Measurements from ENCODE around the gene HMCN2. TPM values are rescaled to one million over a fixed set of nuclear protein-coding genes. Genes with fewer than 3 reads are reported as not detected.

The HMCN2 gene
- total and polyA plus RNA-seq, 2 donors (not counting 3 experiments of a cell fraction or from before 2014, with no cell fraction given), result 0.04 to 0.24 TPM

GRCh38 chr9:130311408-130312140 lies 46.0 kb downstream of the HMCN2 start:
- H3K4me3 ChIP-seq (replicated peaks in 1 of 3; ENCODE audit: insufficient read depth in 1 of 3, low read depth in 1 of 3, low read length in 3 of 3), result no peak overlapping the region
- CTCF ChIA-PET, result interaction anchor here (1.1 to 1.8 kb wide), 3 partner anchors 9 to 47 kb away, joined by 3 to 5 read pairs (median 3); no protein-coding TSS in a partner anchor
- dilution Hi-C loops (cut with MboI; ENCODE audit: extremely low pct_ligation_motif_present, low sequenced_read_pairs) (no loop called here), intact Hi-C loops (cut with micrococcal nuclease) (no loop called here)
- H3K4me1 ChIP-seq (ENCODE audit: control insufficient read depth, extremely low read depth, insufficient read depth, low read length), result peaks cover 8% of the 10 kb centered on the region
- FAIRE-seq (no peak), DNase-seq (ENCODE audit: low read depth, low spot score) (no peak)
- H3K9me1 ChIP-seq (replicated peaks; ENCODE audit: control insufficient read depth, extremely low read depth, insufficient read depth, low read length), result no peaks in the 10 kb centered on the region
- no peak overlapping the region for H3K27ac ChIP-seq (ENCODE audit: insufficient read depth, low read depth, low read length)
- H3K9me3 ChIP-seq (replicated peaks; ENCODE audit: control insufficient read depth, insufficient read depth, low read length), result no peaks in the 10 kb centered on the region
- no peaks in the 10 kb centered on the region for H4K20me1 ChIP-seq (replicated peaks; ENCODE audit: control insufficient read depth, extremely low read depth, insufficient read depth, low read length)
- no peaks in the 10 kb centered on the region for H3K79me2 ChIP-seq (ENCODE audit: control insufficient read depth, insufficient read depth, low read length)
- POLR2A ChIA-PET, result no interaction called here
- H3K27me3 ChIP-seq (ENCODE audit: control insufficient read depth in 2 of 2, insufficient read depth in 2 of 2, low read length in 2 of 2), result no peaks in the 10 kb centered on the region
- no peak for TF ChIP-seq CTCF (IDR thresholded peaks at IDR 0.05; ENCODE audit: extremely low read depth in 1 of 2, insufficient read depth in 1 of 2, low read depth in 1 of 2, low read length in 2 of 2)
- TF ChIP-seq POLR2AphosphoS5 (IDR thresholded peaks at IDR 0.05; ENCODE audit: insufficient read depth, low read depth, low read length), result no peak
- no peak for TF ChIP-seq EZH2 (IDR thresholded peaks at IDR 0.05; ENCODE audit: borderline replicate concordance, low read depth, low read length, severe bottlenecking)
- TF ChIP-seq, protein P1, sequence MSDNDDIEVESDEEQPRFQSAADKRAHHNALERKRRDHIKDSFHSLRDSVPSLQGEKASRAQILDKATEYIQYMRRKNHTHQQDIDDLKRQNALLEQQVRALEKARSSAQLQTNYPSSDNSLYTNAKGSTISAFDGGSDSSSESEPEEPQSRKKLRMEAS (IDR thresholded peaks at IDR 0.05; ENCODE audit: insufficient read depth, insufficient read length), result no peak
- TF ChIP-seq JUN (IDR thresholded peaks at IDR 0.05; ENCODE audit: borderline replicate concordance, insufficient read depth, insufficient read length, low read depth), result no peak
- no peak for TF ChIP-seq MYC (IDR thresholded peaks at IDR 0.05; ENCODE audit: low read depth, low read length)
- no peak for TF ChIP-seq POLR2A (IDR thresholded peaks at IDR 0.05; ENCODE audit: low read depth, low read length)
- TF ChIP-seq GATA2 (IDR thresholded peaks at IDR 0.05; ENCODE audit: insufficient read depth, insufficient read length, low read depth, low read length), result no peak
- no peak for TF ChIP-seq FOS (IDR thresholded peaks at IDR 0.05; ENCODE audit: borderline replicate concordance, insufficient read depth, low read length)
- no peak overlapping the region for H2AFZ ChIP-seq (ENCODE audit: low read depth, low read length)
- H3K36me3 ChIP-seq (ENCODE audit: control insufficient read depth in 2 of 2, extremely low read depth in 1 of 2, insufficient read depth in 2 of 2, low read length in 2 of 2), result no peaks in the 10 kb centered on the region
- H3K9ac ChIP-seq (replicated peaks; ENCODE audit: extremely low read depth, insufficient read depth, low read length), result no peak overlapping the region
- no TSS peak for BruUV-seq (replicated peaks)
- H3K4me2 ChIP-seq (ENCODE audit: insufficient read depth, low read length), result no peak overlapping the region
